IMR-90 (cell line): ENCODE results near the gene GRID1. TPM values are rescaled to one million over a fixed set of nuclear protein-coding genes. Genes with fewer than 3 reads are reported as not detected.

Source experiments
- ATAC-seq: fragments of 200-7000 bp; cut with Tn5 transposase; 2 replicates; pipeline ENCODE4 v1.9.1; 2020; ENCODE audit warnings: low read depth, mild to moderate bottlenecking, moderate library complexity
- BruUV-seq: library from RNA; stranded (reverse); fragments of 400-500 nt; replicated peaks from 2 replicates; lab custom pipeline; 2021; lab: Mats Ljungman, UMichigan
- CTCF ChIA-PET: fragments of 300-600 bp; formaldehyde crosslinking; extraction: SDS; loops from one replicate; lab custom pipeline; 2021; ENCODE audit warnings: antibody characterized with exemption; lab: Yijun Ruan, JAX
- POLR2A ChIA-PET: fragments of 300-600 bp; sonication (Branson Sonifier 250); formaldehyde crosslinking; loops from one replicate; lab custom pipeline; 2022; ENCODE audit warnings: antibody characterized with exemption; ENCODE audit not compliant: unreplicated experiment; lab: Charles Lee
- DNase-seq: peaks from one replicate; pipeline ENCODE4 v3.0.0; 2013
- H2AFZ ChIP-seq: replicated peaks from 2 replicates; pipeline ENCODE3; 2013; ENCODE audit warnings: low read length, mild to moderate bottlenecking; ENCODE audit not compliant: poor library complexity
- H2AK5ac ChIP-seq: 2 replicates; pipeline ENCODE4 v1.6.1; 2013; ENCODE audit warnings: low read depth, low read length, inconsistent platforms
- H2AK9ac ChIP-seq: replicated peaks from 2 replicates; pipeline ENCODE3; 2013; ENCODE audit warnings: mild to moderate bottlenecking, low read depth, low read length, moderate library complexity; ENCODE audit not compliant: poor library complexity
- H2BK120ac ChIP-seq: 2 replicates; pipeline ENCODE4 v1.6.1; 2013; ENCODE audit warnings: low read depth, low read length, inconsistent platforms
- H2BK15ac ChIP-seq: 3 replicates; pipeline ENCODE4 v1.6.1; 2013; ENCODE audit warnings: low read depth, low read length, inconsistent platforms
- H2BK20ac ChIP-seq: 2 replicates; pipeline ENCODE4 v1.6.1; 2013; ENCODE audit warnings: low read depth, mild to moderate bottlenecking, inconsistent platforms, low read length, moderate library complexity
- H2BK5ac ChIP-seq: 2 replicates; pipeline ENCODE4 v1.6.1; 2013; ENCODE audit warnings: mild to moderate bottlenecking, low read depth, low read length, inconsistent platforms; ENCODE audit not compliant: poor library complexity, severe bottlenecking
- H3K14ac ChIP-seq: replicated peaks from 2 replicates; pipeline ENCODE4 v1.6.1; 2013; ENCODE audit warnings: low read depth, low read length, inconsistent platforms
- H3K18ac ChIP-seq: 2 replicates; pipeline ENCODE4 v1.6.1; 2013; ENCODE audit warnings: low read depth, low read length, control low read depth
- H3K23ac ChIP-seq: 2 replicates; pipeline ENCODE4 v1.6.1; 2013; ENCODE audit warnings: low read depth, low read length, inconsistent platforms
- H3K27ac ChIP-seq: 2 replicates; pipeline ENCODE4 v1.5.1; 2013; ENCODE audit warnings: mild to moderate bottlenecking, control low read depth, low read length; ENCODE audit not compliant: insufficient read depth
- H3K27me3 ChIP-seq: 2 replicates; pipeline ENCODE4 v1.6.1; 2013; ENCODE audit warnings: low read length; ENCODE audit not compliant: control insufficient read depth, insufficient read depth
- H3K36me3 ChIP-seq: 2 replicates; pipeline ENCODE4 v1.6.1; 2013; ENCODE audit warnings: low read length, mixed read lengths; ENCODE audit not compliant: control insufficient read depth, insufficient read depth
- H3K4ac ChIP-seq: 2 replicates; pipeline ENCODE4 v1.6.1; 2013; ENCODE audit warnings: low read depth, low read length, inconsistent platforms
- H3K4me1 ChIP-seq: 2 replicates; pipeline ENCODE4 v1.6.1; 2013; ENCODE audit warnings: low read length, mixed read lengths; ENCODE audit not compliant: control insufficient read depth, insufficient read depth
- H3K4me2 ChIP-seq: 2 replicates; pipeline ENCODE4 v1.6.1; 2013; ENCODE audit warnings: low read depth, mild to moderate bottlenecking, control low read depth, low read length, moderate library complexity
- H3K4me3 ChIP-seq: 2 replicates; pipeline ENCODE4 v1.5.1; 2013; ENCODE audit warnings: low read depth, mild to moderate bottlenecking, control low read depth, low read length, moderate library complexity; ENCODE audit not compliant: insufficient read depth
- H3K56ac ChIP-seq: 2 replicates; pipeline ENCODE4 v1.6.1; 2013; ENCODE audit warnings: low read length, inconsistent platforms; ENCODE audit not compliant: insufficient read depth; ENCODE audit errors: extremely low read depth
- H3K79me1 ChIP-seq, 2 experiments: 2 replicates each; pipeline ENCODE4 v1.6.1; 2013; ENCODE audit warnings: low read length in 2 of 2, inconsistent platforms in 1 of 2, low read depth in 1 of 2
- H3K9ac ChIP-seq: 2 replicates; pipeline ENCODE4 v1.6.1; 2013; ENCODE audit warnings: low read depth, low read length, control low read depth
- H3K9me1 ChIP-seq: 2 replicates; pipeline ENCODE4 v1.6.1; 2013; ENCODE audit warnings: low read length, inconsistent platforms; ENCODE audit not compliant: insufficient read depth
- H3K9me3 ChIP-seq: 2 replicates; pipeline ENCODE4 v1.6.1; 2013; ENCODE audit warnings: low read length; ENCODE audit not compliant: control insufficient read depth, insufficient read depth
- H4K20me1 ChIP-seq: 2 replicates; pipeline ENCODE4 v1.6.1; 2013; ENCODE audit warnings: low read length, inconsistent platforms; ENCODE audit not compliant: insufficient read depth
- H4K5ac ChIP-seq: 2 replicates; pipeline ENCODE4 v1.6.1; 2013; ENCODE audit warnings: mild to moderate bottlenecking, low read depth, low read length, control low read depth
- H4K8ac ChIP-seq, 2 experiments: 2 replicates each; pipeline ENCODE4 v1.6.1; 2013; ENCODE audit warnings: low read depth in 2 of 2, low read length in 2 of 2, control low read depth in 1 of 2, inconsistent platforms in 1 of 2
- H4K91ac ChIP-seq: 2 replicates; pipeline ENCODE4 v1.6.1; 2013; ENCODE audit warnings: low read depth, low read length, inconsistent platforms; ENCODE audit not compliant: insufficient read depth
- CEBPB ChIP-seq: IDR thresholded peaks from 2 replicates; pipeline ENCODE4 v1.6.1; 2012; ENCODE audit warnings: low read depth, low read length, improper control_type of control experiment
- ELK1 ChIP-seq: fragments of 150-350 bp; IDR thresholded peaks from 2 replicates; pipeline ENCODE4 v1.6.1; 2016; ENCODE audit warnings: low read depth, mild to moderate bottlenecking, low read length, moderate library complexity, borderline replicate concordance
- FOS ChIP-seq: fragments of 150-350 bp; IDR thresholded peaks from 2 replicates; pipeline ENCODE4 v1.6.1; 2016; ENCODE audit warnings: low read depth, low read length
- MAFK ChIP-seq: IDR thresholded peaks from 2 replicates; pipeline ENCODE4 v1.6.1; 2012; ENCODE audit warnings: low read depth, low read length, improper control_type of control experiment
- NFE2L2 ChIP-seq: fragments of 150-350 bp; IDR thresholded peaks from 2 replicates; pipeline ENCODE4 v1.6.1; 2016; ENCODE audit warnings: low read depth, mild to moderate bottlenecking, low read length
- POLR2A ChIP-seq: IDR thresholded peaks from 2 replicates; pipeline ENCODE4 v1.6.1; 2012; ENCODE audit warnings: mild to moderate bottlenecking, low read depth, low read length
- RAD21 ChIP-seq: IDR thresholded peaks from 2 replicates; pipeline ENCODE4 v1.6.1; 2012; ENCODE audit warnings: low read length, improper control_type of control experiment
- RCOR1 ChIP-seq: IDR thresholded peaks from 2 replicates; pipeline ENCODE4 v1.6.1; 2012; ENCODE audit warnings: mild to moderate bottlenecking, low read length, improper control_type of control experiment; ENCODE audit not compliant: insufficient replicate concordance
- RFX5 ChIP-seq: IDR thresholded peaks from 2 replicates; pipeline ENCODE4 v1.8.0; 2012; ENCODE audit warnings: low read depth, mild to moderate bottlenecking, low read length, moderate library complexity
- SMC3 ChIP-seq: fragments of 150-350 bp; IDR thresholded peaks from 2 replicates; pipeline ENCODE4 v1.6.1; 2016; ENCODE audit warnings: low read depth, mild to moderate bottlenecking, antibody characterized with exemption, low read length, moderate library complexity
- USF2 ChIP-seq: fragments of 150-350 bp; IDR thresholded peaks from 2 replicates; pipeline ENCODE4 v1.6.1; 2017; ENCODE audit warnings: mild to moderate bottlenecking, antibody characterized with exemption, low read length, low read depth
- dilution Hi-C: fragments of 300-500 bp; cut with HindIII; formaldehyde crosslinking; loops from one replicate; pipeline ENCODE4 v1.14.3; 2018; ENCODE audit warnings: low sequenced_read_pairs; ENCODE audit not compliant: unreplicated experiment
- in situ Hi-C: fragments of 300-500 bp; cut with MboI; formaldehyde crosslinking; loops from 3 replicates; pipeline ENCODE4 v1.14.3; 2019; ENCODE audit warnings: low sequenced_read_pairs, inconsistent platforms, mixed read lengths
- intact Hi-C: fragments of 100-400 bp; cut with micrococcal nuclease; formaldehyde crosslinking; loops from 2 replicates; pipeline ENCODE4 v1.10.0; 2022
- polyA plus RNA-seq, 3 experiments: library from polyadenylated mRNA; depleted of rRNA; stranded (reverse); fragments of >200 nt; gene quantifications; 2 replicates each; pipeline ENCODE4 v1.2.3, GENCODE V29; 2012; ENCODE audit warnings: low replicate concordance in 1 of 3
- total RNA-seq: library from RNA; depleted of rRNA; stranded (reverse); fragments of >200 nt; gene quantifications from 2 replicates; pipeline ENCODE4 v1.2.3, GENCODE V29; 2012

Gene GRID1
- total and polyA plus RNA-seq, 2 of the 4 experiments (the other 2 are of a cell fraction) = not detected

GRCh38 chr10:85638797-85639196, 727.8 kb downstream of the GRID1 start:
- Histone ChIP-seq H3K4me2 (no peak overlapping the region), H4K20me1 (no peaks in the 10 kb centered on the region), H2AK9ac (no peak overlapping the region), H3K56ac (no peak overlapping the region), H2BK120ac (no peak overlapping the region), H3K18ac (no peak overlapping the region), H3K4ac (no peak overlapping the region), H3K9me1 (no peaks in the 10 kb centered on the region), H4K91ac (no peak overlapping the region), H3K4me3 (no peak overlapping the region), H4K8ac (no peak overlapping the region), H3K23ac (no peak overlapping the region), H3K36me3 (no peaks in the 10 kb centered on the region), H3K4me1 (no peaks in the 10 kb centered on the region), H4K5ac (no peak overlapping the region), H3K9me3 (peaks cover 5% of the 10 kb centered on the region; the same call in 1 of the 2 replicates), H3K14ac (no peak overlapping the region), H3K79me1 (no peaks in the 10 kb centered on the region), H2BK5ac (no peak overlapping the region), H2AK5ac (no peak overlapping the region), H2BK15ac (no peak overlapping the region), H3K9ac (no peak overlapping the region), H3K27ac (no peak overlapping the region), H2AFZ (no peak overlapping the region), H3K27me3 (no peaks in the 10 kb centered on the region), H2BK20ac (no peak overlapping the region)
- TF ChIP-seq CEBPB (no peak), USF2 (no peak), FOS (no peak), RCOR1 (no peak), NFE2L2 (no peak), POLR2A (no peak), RAD21 (no peak), ELK1 (no peak), RFX5 (no peak), MAFK (no peak), SMC3 (no peak)
- in situ Hi-C loops (no loop called here), intact Hi-C loops (no loop called here), dilution Hi-C loops (no loop called here)
- no TSS peak for BruUV-seq
- DNase-seq = no peak
- CTCF ChIA-PET = no interaction called here
- ATAC-seq = no peak
- POLR2A ChIA-PET = no interaction called here
